ENCODE data around the gene CBFA2T2.
"Not testable (repeated sequence)": the region's sequence is repeated elsewhere in the genome, so short reads cannot be mapped to it uniquely, and the experiment has no call there.

Gene CBFA2T2

GRCh38 chr20:33490023-33490933 lies at the start of gene CBFA2T2:
Gene CBFA2T2, plus strand, starts transcription at chr20:33490096. Its CDS starts 172 bp downstream, at chr20:33490268.
- DNase-seq (ENCODE audit: extremely low read depth, low read depth): no peak
- TF ChIP-seq CTCF (IDR thresholded peaks at IDR 0.05; ENCODE audit: low read depth, low read length, missing control alignments): no peak
- H3K4me3 ChIP-seq (replicated peaks; ENCODE audit: low read depth, low read length): peak within 1 kb of the TSS; percentile 70

- DNase-seq (ENCODE audit: extremely low read depth, low read depth); H3K4me3 ChIP-seq (replicated peaks; ENCODE audit: low read depth, low read length): not testable (repeated sequence)
Observed at GRCh38 chr20:33440562-33440961, 49.3 kb upstream of the CBFA2T2 start.

GRCh38 chr20:33441142-33441955 lies 48.5 kb upstream of the CBFA2T2 start:
- TF ChIP-seq CTCF (IDR thresholded peaks at IDR 0.05; ENCODE audit: low read depth, low read length, missing control alignments): no peak
- no peak for DNase-seq (ENCODE audit: extremely low read depth, low read depth)
- H3K4me3 ChIP-seq (replicated peaks; ENCODE audit: low read depth, low read length): no peak overlapping the region

- peak overlapping the region; percentile 53; the same call in 1 of the 2 replicates for H3K4me3 ChIP-seq (replicated peaks; ENCODE audit: low read depth, low read length)
- no peak for DNase-seq (ENCODE audit: extremely low read depth, low read depth)
Observed at GRCh38 chr20:33442136-33443005, 47.5 kb upstream of the CBFA2T2 start.

GRCh38 chr20:33443006-33443511 lies 46.8 kb upstream of the CBFA2T2 start:
- H3K4me3 ChIP-seq (replicated peaks; ENCODE audit: low read depth, low read length): peak overlapping the region; percentile 53
- DNase-seq (ENCODE audit: extremely low read depth, low read depth): no peak
- TF ChIP-seq CTCF (IDR thresholded peaks at IDR 0.05; ENCODE audit: low read depth, low read length, missing control alignments): no peak

More at GRCh38 chr20:33442136-33443005, 47.5 kb upstream of the CBFA2T2 start:
- TF ChIP-seq CTCF (IDR thresholded peaks at IDR 0.05; ENCODE audit: low read depth, low read length, missing control alignments): no peak

GRCh38 chr20:33443512-33444239 lies 46.2 kb upstream of the CBFA2T2 start, which contains the start of gene SNTA1:
Gene SNTA1, minus strand, starts transcription at chr20:33443763. Its CDS starts 143 bp downstream, at chr20:33443620.
- DNase-seq (ENCODE audit: extremely low read depth, low read depth): no peak
- TF ChIP-seq CTCF (IDR thresholded peaks at IDR 0.05; ENCODE audit: low read depth, low read length, missing control alignments): no peak
- peak within 1 kb of the TSS; percentile 53 for H3K4me3 ChIP-seq (replicated peaks; ENCODE audit: low read depth, low read length)

Data from HFF-Myc (cell line).